ENCODE results near the gene SEPTIN2.
"Not testable (repeated sequence)": the region's sequence is repeated elsewhere in the genome, so short reads cannot be mapped to it uniquely, and the experiment has no call there.

The SEPTIN2 gene

DNA sequence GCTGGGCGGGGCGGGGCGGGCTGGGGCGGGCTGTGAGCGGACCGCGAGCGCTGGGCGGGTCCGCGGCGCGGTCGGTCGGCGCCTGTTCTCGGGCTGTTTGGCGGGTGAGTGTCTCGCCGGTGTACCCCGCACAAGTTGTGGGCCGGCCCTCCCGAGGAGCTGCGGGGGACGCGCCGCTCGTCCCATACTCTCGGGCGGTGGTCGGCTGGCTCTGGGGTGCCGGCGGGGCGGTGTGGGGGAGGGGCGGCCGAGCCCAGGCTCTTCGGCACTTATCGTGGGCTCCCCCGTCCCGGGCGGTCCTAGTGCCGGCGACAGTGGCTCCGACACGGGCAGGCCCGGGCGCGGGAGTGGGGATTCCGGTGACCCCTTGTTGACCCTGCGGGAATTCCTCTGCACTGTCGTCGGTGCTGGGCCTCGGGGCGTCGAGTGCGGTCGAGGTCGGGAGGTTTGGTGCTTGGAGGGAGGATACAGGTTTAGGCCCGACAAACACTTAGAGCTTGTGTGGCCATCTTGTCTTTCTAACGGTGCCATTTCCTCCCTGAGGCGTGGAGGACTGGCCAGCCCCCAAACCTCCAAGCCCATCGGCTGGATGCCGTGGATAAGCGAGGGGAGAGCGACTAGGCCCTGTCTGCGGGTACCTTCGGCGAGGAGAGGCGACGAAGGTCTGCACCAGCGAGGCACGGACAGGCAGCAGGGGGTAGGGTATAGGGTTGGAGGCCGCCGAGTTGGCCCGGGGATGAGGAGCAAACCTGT is at the start of gene SEPTIN2:
Gene SEPTIN2 (plus strand): TSS at position 47 of the 753 bp plus-strand sequence. CDS start 8,308 bp downstream, outside the sequence.
- DNase-seq = peak; percentile 74 to 80 (median 77)

DNA sequence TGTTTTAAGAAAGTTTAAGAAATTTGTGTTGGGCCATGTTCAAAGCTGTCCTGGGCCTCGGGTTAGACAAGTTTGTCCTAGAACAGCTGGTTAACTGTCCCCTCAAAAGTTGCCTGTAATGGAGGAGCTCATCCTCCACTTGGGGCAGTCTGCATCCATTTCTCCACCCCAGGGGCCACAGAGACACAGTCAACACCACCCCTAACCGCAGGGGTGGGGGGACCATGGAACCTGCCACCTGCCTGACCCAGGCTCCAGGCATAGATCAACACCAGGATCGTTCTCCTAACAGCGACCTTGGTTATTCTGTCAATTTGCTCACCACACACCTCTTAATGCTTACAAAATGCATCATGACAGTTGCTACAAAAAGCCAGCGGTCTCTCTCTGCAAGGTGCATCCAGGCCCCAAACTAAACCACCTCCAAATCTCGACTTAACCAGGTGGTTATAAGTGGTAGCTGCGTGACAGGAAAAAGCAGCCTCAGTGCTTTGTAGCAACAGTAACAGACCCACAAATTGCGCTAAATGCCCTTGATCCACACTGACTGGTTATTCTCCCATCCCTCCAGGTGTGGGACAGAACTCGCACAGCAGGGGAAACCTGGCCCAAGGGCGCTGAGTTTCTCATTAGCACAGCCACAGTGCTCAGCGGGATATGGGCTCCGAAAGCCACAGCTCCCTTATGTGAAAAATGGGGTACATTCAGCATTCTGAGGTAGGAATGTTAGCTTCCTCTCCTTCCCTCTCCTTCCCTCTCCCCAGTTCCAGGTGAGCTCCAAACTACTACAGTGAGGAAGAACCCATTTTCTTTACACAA is 48.3 kb upstream of the SEPTIN2 start:
- no peak for DNase-seq

DNA sequence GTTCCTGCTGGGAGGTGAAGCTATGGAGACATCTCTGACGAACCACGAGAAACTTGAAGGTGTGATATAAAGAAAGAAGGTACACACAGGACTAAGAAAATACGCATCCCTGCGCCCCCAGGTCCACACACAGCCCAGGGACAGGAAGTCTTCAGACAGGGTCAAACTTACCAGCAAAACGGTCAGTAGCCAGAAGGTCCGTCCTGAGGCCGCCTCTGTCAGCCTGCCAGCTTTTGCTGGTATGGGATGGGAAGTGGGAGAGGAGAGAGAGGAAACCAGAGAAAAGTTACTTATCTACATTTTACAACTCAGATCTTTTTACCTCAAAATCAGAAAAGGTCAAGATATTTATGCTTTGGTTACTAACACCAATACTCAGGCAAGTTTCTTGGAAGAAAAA is 47.4 kb upstream of the SEPTIN2 start:
- no peak for DNase-seq

DNA sequence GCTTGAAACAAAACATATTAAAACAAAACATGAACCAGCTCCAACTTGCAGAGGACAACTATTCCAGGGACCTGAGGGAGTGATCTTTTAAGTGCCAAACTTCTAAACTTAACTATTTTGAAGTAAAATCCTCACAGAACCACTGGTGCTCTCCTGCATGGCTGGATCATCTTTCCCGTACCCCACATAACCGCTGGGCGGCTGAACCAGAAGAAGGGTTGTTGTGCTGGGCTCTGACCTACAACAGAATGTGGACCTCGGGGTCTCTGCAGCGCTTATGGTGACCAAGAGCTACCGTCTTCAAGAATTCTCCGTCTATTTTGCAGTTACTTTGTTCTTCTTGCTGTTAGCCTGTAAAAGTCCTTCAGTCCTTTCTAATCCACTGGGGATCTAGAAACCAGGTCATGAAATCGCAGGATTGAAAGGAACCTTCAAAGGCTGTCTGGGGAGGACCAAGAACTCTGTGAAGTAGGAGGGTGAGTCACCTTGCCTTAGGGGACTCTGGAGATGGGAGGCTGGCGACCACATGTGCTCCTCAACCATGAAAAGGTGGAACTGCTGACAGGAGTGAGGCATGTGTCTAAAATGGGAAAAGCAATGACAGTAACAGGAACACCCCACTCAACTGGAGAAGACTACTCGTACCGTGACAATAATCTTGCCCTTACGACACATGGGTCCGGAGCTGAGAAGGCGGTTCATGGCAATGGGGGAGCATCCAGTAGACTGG is 46.8 kb upstream of the SEPTIN2 start:
- DNase-seq = no peak

DNA sequence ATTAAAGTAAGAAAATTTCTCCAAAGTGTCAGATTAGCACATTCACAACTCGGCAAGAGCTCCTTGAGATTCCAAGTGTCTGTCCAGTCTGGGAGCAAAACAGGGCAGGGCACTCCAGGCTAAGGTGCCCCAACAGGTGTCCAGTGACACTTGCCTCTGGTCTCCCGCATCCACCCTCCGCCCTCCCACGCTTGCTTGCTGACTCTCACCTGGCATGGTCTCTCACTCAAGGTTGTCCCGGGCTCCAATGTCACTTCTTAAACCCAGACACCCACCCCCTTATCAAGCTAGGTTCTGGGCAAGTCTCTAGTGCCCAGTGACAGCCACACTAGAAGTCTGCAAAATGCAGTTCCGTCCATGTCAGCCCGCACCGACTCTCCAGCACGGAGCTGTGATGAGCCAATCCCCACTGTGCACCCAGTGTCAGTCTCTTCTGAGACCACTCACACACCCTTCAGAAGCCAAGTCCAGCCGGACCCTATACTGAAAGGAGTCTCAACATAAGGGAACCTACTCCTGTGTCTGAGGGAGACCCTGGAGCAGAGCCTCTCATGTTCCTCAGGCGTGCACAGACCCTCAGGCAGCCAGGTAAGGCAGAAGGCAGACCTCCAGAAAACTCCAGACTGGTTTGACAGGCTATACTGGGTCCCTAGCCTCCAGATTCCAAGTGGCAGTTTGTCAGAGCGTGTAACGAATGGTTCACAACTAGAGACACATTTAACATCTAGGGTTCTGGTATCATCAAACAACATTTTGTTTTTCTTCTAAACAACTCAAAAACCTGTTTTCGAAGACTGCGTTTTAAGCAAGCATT is 45.8 kb upstream of the SEPTIN2 start:
- DNase-seq = no peak

GRCh38 chr2:241270531-241270930 is 45.2 kb upstream of the SEPTIN2 start:
- DNase-seq = no peak

GRCh38 chr2:241271706-241272302 is 43.9 kb upstream of the SEPTIN2 start:
- peak in 2 of 4 experiments; percentile 23 to 30 for DNase-seq

DNA sequence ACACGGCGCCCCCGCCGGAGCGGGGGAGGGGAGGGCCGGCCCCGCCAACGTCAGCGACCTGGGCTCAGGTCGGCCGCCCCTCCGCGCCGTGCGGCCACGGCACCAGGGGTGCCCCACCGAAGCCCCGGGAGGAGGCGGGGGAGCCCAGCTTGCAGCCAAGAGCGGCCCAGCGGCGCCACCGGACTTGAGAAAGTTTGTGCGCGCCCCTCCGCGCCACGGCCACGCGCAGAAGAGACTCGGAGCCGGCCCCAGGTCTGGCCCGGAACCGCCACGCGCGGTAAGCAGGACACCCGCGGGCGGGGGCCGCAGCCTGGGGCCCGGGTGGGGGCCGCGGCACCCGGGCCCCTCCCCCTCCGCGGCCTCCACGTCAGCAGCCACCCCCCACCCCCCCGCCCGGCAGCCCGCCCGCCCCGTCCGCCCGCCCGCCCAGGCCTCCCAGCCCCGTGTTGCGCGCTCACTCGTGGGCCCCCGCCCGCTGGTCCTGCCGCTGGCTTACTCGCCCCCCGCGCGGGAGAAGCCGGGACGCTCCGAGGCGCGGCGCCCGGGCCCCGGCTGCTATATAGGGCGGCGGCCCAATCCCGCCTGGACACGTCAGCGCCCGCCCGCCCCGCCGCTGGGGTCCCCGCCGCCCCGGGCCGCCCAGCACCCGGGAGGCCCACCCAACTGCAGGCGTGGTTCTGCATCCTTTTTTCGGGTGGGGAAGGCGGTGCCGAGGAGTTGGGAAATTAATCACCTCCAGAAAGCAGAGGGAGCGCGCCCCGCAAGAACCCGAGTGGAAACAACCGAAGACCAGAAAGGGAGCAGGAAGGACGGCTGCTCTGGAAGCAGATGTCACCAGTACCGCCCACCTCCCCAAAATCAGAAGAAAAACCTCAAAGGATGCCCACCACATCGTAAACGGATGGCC is 43.2 kb upstream of the SEPTIN2 start:
- DNase-seq = peak in 1 of 4 experiments; percentile 15

GRCh38 chr2:241273210-241274020 is 42.3 kb upstream of the SEPTIN2 start:
- no peak for DNase-seq

- DNase-seq = no peak
Measured at GRCh38 chr2:241274127-241274526, 41.6 kb upstream of the SEPTIN2 start.

DNA sequence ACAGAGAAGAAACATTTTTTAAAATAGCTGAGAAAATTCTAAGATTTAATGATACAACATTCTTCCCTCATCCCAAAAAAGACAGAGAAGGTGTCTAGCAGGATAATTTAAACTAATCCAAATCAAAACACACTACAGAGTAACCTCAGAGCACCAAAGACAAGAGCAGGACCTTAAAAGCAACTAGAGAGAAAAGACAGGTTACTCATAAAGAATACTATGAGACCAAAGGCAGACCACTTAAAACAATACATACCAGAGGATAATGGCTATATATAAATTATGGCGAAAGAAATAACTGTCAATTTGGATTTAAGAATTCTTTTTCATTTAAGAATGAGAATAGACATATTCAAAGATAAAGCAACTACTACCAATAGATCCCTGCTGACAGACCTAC is 40.2 kb upstream of the SEPTIN2 start:
- no peak for DNase-seq

DNA sequence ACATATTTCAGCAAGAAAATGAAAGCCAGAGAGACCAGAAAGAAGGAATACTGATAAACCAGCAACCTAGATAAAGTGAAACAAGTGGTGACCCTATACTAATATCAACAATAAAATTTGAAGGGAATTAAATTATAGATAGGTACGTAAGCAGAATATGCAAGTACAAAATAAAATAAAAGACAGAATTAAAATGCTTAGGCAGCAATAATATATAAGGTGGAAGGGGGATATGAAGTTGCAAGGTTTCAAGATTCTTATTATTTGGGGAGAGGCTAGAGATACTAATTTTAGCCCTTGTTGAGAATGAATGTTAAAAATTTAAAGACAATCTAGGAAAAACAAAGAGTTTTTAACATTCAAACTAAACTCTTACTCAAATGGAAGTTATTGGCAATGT is 39.8 kb upstream of the SEPTIN2 start:
- no peak for DNase-seq

- not testable (repeated sequence) for DNase-seq
Measured at GRCh38 chr2:241278306-241278705, 37.4 kb upstream of the SEPTIN2 start.

DNA sequence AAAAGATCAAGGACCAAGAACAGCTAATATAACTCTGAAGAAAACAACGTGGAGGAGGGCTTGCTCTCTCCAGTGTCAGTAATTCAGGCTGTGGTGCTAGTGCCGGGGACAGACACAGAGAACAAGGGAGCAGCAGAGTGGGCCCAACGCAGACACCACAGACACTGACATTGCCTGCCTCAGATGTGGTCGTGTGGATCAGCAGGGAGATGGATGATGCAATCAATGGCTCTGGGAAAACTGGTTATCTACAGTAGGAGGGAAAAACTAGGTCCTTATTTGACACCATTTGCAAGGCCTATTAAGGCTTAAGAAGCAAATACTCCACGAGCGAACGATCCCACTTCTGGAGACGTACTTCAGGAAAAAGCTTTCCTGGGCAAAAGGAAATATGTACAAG is 36.3 kb upstream of the SEPTIN2 start:
- DNase-seq = no peak

- DNase-seq = no peak
Measured at GRCh38 chr2:241279828-241280227, 35.9 kb upstream of the SEPTIN2 start.

DNA sequence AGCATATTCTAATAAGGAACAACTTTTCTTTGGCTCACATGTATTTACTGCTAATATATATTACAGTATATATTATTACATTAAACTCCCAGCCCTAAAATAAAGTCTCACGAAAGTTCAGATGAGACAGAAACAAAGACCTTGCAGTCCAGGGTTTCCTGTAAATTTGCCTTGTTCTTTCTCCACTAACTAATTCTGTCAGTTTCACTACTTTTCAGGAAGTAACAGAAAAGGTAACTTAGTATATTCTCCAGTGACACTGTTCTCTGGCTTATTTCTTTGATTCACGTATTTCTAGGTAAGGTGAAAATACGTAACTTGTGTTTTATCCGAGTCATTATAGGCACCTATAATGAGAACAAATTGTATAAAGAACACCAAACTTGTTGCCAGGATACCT is 35.4 kb upstream of the SEPTIN2 start:
- DNase-seq = no peak

DNA sequence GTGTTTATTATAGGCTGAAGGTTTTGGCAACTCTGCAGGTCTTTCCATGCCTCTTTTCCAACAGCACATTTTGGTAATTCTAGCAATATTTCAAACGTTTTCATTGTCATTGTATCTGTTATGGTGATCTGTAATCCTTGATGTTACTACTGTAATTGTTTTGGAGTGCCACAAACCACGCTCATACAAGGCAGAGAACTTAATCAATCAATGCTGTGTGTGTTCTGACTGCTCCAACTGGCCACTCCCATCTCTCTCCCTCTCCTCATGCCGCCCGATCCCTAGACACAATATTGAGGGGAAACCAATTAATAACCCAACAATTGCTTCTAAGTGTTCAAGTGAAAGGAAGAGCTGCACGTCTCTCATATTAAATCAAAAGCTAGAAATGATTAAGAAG is 33.2 kb upstream of the SEPTIN2 start:
- DNase-seq = no peak

- no peak for DNase-seq
Measured at GRCh38 chr2:241285596-241285995, 30.1 kb upstream of the SEPTIN2 start.

DNA sequence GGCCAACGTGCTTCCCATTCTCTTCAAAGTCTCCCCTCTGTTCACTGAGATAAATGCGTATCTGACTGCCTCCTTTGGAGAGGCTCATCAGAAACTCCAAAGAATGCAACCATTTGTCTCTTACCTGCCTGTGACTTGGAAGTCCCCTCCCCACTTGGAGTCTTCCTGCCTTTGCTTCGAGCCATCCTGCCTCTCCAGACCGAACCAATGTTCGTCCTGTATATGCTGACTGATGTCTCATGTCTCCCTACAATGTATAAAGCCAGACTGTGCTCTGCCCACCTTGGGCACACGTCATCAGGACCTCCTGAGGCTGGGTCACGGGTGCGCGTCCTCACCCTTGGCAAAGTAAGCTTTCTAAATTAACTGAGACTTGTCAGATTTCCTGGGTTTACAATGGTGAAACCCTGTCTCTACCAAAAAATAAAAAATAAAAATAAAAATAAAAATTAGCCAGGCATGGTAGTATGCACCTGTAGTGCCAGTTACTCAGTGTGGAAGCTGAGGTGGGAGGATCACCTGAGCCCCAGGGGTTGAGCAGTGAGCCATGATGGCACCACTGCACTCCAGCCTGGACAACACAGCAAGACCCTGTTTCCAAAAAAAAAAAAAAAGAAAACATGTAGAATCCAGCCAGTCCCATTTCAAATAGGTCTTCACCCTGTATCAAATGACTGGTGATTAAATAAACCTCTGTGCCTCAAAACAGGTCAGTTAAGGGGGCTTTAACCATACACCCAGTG is 29.2 kb upstream of the SEPTIN2 start:
- DNase-seq = no peak
